GM19193 (cell line): ENCODE results near the gene S100A8.

Experiments
- POLR2A ChIP-seq: IDR thresholded peaks from 4 replicates; pipeline ENCODE4 v1.6.1; 2011; ENCODE audit not compliant: insufficient read depth, insufficient read length; ENCODE audit errors: extremely low read depth

The S100A8 gene

GRCh38 chr1:153422450-153423068 lies 31.7 kb upstream of the S100A8 start:
- TF ChIP-seq POLR2A: no peak

DNA sequence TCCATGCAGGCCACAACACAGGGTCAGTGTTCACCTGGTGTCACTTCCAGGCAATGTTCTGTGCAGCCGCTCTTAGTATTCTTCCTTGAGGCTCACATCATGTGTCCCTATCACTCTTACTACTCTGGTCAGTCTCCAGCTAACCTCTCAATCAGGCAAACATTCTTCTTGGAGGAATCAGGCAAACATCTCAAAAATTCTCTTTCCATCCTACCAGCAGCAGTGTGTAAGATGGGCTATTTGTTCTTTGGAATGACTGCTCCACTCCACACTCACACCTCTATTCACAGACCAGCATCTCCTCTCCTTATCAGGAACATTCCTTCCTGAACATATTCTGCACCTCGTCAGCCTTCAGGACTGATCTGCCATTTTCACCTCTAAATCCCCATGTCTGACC lies 29.4 kb upstream of the S100A8 start:
- TF ChIP-seq POLR2A: no peak

DNA sequence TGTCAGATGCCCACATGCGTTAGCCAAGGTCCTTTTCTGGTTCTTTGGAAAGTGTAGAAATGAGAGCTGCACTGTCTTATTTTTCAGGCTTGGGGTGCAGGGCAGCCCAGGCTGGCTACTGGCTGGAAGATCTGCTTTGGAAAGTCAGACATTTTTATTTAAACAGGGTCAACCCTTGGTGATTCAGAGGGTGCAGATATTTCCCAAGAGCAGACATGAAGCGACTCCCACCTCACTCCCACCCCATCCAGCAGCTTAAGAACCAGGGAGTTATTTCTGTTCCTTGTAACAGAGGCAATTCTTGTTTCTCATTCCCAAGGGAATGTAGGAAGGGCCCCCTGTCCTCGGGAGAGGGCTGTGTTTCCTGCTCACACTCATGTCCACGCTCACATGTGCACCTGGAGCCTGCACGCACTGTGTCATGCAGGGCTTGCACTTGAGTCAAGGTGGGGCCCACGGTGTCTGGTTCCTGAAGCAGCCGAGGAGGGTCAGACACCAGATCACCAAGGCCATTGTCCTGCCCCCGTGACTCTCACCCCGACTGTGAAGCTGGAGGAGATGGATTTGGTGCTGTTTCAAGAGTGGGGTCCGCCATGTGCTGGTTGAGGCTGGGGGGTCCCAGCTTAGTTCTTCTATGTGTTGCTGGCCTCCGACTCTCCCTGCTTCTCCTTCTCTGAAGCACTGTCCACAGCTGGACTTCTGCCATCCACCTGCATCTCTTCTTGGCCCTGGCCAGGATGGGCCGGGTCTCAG lies 26.4 kb upstream of the S100A8 start:
- no peak for TF ChIP-seq POLR2A

GRCh38 chr1:153415850-153416570 lies 25.1 kb upstream of the S100A8 start, which contains the start of gene S100A7A:
TSS of gene S100A7A (plus strand) at chr1:153416520. CDS start at chr1:153418083, 1,563 bp downstream.
- no peak for TF ChIP-seq POLR2A

GRCh38 chr1:153404768-153405167 lies 13.9 kb upstream of the S100A8 start:
- no peak for TF ChIP-seq POLR2A

GRCh38 chr1:153404086-153404635 lies 13.3 kb upstream of the S100A8 start:
- TF ChIP-seq POLR2A: no peak

DNA sequence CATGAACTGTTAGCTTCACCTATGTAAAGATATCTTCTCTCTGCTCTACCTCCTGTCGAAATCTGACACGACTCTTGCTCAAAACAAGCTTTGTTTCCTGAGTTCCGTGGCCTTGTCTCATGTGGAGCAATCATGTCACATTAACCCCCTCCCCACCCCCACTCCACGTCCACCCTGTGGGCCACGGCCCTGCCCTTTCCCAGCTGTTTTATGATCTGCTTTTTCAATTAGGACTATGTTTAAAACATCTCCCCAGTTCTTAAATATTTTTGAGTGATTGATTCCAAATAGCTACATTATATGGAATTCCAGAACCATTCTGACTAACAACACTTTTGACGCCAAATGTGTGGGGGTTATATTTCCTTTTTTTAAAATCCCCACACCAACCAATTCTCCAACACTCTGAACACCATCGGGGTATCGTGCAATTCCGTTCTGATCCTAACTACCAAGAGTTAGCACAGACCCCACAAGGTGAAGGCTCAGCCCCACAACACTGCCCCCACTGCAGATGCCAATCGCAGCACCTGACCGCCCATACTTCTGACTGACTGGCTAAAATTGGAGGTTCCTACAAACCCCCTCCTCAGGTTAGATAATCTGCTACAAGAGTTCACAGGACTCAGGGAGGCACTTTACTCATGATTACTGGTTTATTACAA lies 12.7 kb upstream of the S100A8 start:
- no peak for TF ChIP-seq POLR2A

DNA sequence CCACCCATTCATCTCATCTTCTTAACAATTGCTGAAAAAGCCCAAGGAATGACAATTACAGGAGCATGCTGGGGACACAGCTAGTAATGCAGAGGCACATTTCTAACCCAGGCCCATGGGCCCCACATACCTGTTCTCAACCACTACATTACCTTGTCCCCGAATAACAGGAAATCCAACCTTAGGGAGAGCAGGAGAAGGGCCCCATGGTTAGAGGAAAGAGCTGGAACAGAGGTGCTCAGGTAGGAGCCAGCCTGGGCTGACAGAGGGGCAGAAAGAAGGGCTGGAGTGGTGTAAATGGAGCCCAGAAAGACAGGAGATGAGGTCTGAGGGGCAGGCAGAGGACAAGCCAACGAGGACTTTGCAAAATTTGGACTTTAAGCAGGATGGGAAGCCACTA lies 11.4 kb upstream of the S100A8 start:
- TF ChIP-seq POLR2A: no peak

DNA sequence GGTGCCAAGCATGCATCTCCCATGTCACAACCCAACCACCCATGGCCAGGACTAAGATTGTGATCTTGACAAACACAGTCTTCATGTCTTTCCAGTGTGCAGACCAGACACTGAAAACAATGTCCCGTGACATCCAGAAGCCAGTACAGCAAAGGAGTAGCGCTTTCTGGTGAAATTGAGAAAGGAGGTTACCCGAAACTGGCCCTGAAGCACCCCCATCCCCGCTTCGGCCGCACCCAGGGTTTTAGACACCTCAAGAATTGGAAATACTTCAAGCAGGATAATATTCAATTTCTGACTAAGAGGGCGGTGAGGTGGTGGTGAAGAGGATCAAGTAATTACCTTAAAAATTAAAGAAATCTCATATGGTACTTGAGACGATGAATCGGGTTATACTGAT lies 10.6 kb upstream of the S100A8 start:
- no peak for TF ChIP-seq POLR2A

- no peak for TF ChIP-seq POLR2A
Observed at GRCh38 chr1:153400244-153400643, 9.4 kb upstream of the S100A8 start.

- TF ChIP-seq POLR2A: no peak
Observed at GRCh38 chr1:153399401-153400055, 8.7 kb upstream of the S100A8 start.

DNA sequence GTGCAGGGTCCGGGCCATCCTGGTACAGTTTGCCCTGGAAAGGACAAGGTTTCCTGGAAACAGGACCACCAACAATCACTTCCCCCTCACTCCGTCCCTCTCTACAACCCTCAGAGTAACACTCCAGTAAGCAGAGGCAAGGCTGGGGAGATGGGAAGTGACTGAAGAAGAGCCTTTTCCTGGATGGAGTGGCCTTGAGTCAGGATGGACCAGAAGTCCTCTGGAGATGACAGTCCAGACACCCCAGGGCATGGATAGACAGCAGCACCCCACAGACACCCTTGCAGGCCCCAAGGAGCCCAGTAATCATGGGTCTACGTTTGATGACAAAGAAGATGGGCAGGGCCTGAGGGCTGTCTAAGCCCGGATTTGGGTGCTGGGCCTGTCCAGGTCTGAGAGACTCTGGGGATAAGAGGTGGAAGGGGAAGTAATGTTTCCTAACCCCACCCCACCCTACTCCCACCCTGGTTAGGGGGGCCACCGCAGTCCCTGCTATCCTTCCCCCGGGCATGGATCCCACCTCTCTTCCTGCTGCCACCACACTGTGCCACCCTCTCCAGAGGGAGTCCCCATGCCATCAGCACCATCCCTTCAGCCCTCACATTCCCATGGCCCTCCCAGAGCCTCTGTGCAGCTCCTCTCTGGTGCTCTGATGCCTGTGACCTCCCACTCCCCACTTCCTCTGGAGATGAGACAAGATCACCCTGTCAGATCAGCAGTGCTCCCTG lies 7.2 kb upstream of the S100A8 start:
- no peak for TF ChIP-seq POLR2A

GRCh38 chr1:153397051-153397923 lies 6.4 kb upstream of the S100A8 start:
- TF ChIP-seq POLR2A: no peak
